Inflammatory macrophage treated with lipopolysaccharide for 4 hours (primary cell): ENCODE measurements around the gene CYFIP2.
A peak's percentile ranks its signal among the peaks of the same experiment; 100 is the strongest.

Source experiments
- DNase-seq: peaks from one replicate; pipeline ENCODE4 v3.0.0-alpha.2; 2020

The CYFIP2 gene

GRCh38 chr5:157289164-157289819, 23.4 kb downstream of the CYFIP2 start:
- no peak for DNase-seq

- DNase-seq = no peak
Observed at GRCh38 chr5:157290156-157290980, 24.4 kb downstream of the CYFIP2 start.

- peak; percentile 51 for DNase-seq
Observed at GRCh38 chr5:157290981-157291711, 25.2 kb downstream of the CYFIP2 start.

- DNase-seq = no peak
Observed at GRCh38 chr5:157292599-157292998, 26.7 kb downstream of the CYFIP2 start.

GRCh38 chr5:157294407-157295091, 28.6 kb downstream of the CYFIP2 start:
- no peak for DNase-seq

GRCh38 chr5:157295247-157295646, 29.3 kb downstream of the CYFIP2 start:
- no peak for DNase-seq

- no peak for DNase-seq
Observed at GRCh38 chr5:157300564-157300963, 34.6 kb downstream of the CYFIP2 start.

- no peak for DNase-seq
Observed at GRCh38 chr5:157301066-157301465, 35.1 kb downstream of the CYFIP2 start.

- no peak for DNase-seq
Observed at GRCh38 chr5:157303023-157303422, 37.1 kb downstream of the CYFIP2 start.

- DNase-seq = no peak
Observed at GRCh38 chr5:157303667-157304327, 37.9 kb downstream of the CYFIP2 start.

- DNase-seq = no peak
Observed at GRCh38 chr5:157306081-157306480, 40.2 kb downstream of the CYFIP2 start.

- DNase-seq = peak; percentile 5
Observed at GRCh38 chr5:157306692-157307471, 41.0 kb downstream of the CYFIP2 start.

GRCh38 chr5:157308836-157309465, 43.0 kb downstream of the CYFIP2 start:
- no peak for DNase-seq

- no peak for DNase-seq
Observed at GRCh38 chr5:157309796-157310195, 43.9 kb downstream of the CYFIP2 start.

- DNase-seq = no peak
Observed at GRCh38 chr5:157311595-157311994, 45.7 kb downstream of the CYFIP2 start.

GRCh38 chr5:157312492-157312891, 46.6 kb downstream of the CYFIP2 start:
- DNase-seq = peak; percentile 55

- no peak for DNase-seq
Observed at GRCh38 chr5:157322581-157322980, 56.7 kb downstream of the CYFIP2 start.

GRCh38 chr5:157323107-157323706, 57.3 kb downstream of the CYFIP2 start:
- no peak for DNase-seq

- no peak for DNase-seq
Observed at GRCh38 chr5:157324237-157324636, 58.3 kb downstream of the CYFIP2 start.

- no peak for DNase-seq
Observed at GRCh38 chr5:157326440-157327005, 60.6 kb downstream of the CYFIP2 start.
